Sciatic nerve (tissue), 2 donors: ENCODE data around the gene CCR5. TPM values are rescaled to one million over a fixed set of nuclear protein-coding genes. Genes with fewer than 3 reads are reported as not detected.
A peak's percentile ranks its signal among the peaks of the same experiment; 100 is the strongest.
"Not testable (repeated sequence)": the region's sequence is repeated elsewhere in the genome, so short reads cannot be mapped to it uniquely, and the experiment has no call there.

ENCODE experiments used
- ATAC-seq: fragments of 200-7000 bp; cut with Tn5 transposase; one replicate; pipeline ENCODE4 v1.9.1; 2020; ENCODE audit warnings: mild to moderate bottlenecking, moderate library complexity
- DNase-seq: peaks from one replicate; pipeline ENCODE4 v3.0.0-alpha.2; 2020; ENCODE audit warnings: low spot score
- intact Hi-C: fragments of 100-400 bp; cut with DNase I; formaldehyde crosslinking; loops from one replicate; pipeline ENCODE4 v1.14.2; 2022
- total RNA-seq: library from RNA; stranded (reverse); fragmentation: NEBNext Ultra II Directional; extraction: Animal tissue kit (Norgen Biotek cat#: 25700); gene quantifications from one replicate; pipeline ENCODE4 v1.2.1, GENCODE V29; 2021
- donor health status: DM: no; HTN: no; CAD: no.
- donor health status: DM: no; HTN: no; CAD: no.

CCR5 gene
- total RNA-seq, 1 donor from 2014 or later, result 3.6 TPM

DNA sequence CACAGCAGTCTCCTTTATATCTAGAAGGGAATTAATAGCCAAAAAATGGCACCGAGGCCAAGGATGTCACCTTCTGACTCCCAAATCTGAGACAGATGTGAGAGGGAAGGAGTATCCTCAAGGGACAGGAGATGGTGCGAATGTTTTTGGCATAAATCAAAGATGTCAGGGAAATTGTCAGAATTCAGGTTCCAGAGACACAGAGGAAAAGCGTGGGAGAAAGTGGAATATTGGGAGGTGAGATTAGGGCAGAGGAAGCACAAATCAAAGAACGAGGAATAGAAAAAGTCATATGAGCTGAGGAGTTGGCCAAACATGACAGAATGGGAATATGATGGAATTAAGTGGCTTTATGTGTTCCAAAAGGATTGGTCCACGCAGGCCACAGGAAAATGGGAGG is 30.1 kb downstream of the CCR5 start:
- DNase-seq (no peak), ATAC-seq (no peak)
- intact Hi-C loops, result no loop called here

- intact Hi-C loops, result no loop called here
- ATAC-seq (no peak), DNase-seq (no peak)
These were observed 30.8 kb downstream of the CCR5 start for GRCh38 chr3:46401579-46401978.

DNA sequence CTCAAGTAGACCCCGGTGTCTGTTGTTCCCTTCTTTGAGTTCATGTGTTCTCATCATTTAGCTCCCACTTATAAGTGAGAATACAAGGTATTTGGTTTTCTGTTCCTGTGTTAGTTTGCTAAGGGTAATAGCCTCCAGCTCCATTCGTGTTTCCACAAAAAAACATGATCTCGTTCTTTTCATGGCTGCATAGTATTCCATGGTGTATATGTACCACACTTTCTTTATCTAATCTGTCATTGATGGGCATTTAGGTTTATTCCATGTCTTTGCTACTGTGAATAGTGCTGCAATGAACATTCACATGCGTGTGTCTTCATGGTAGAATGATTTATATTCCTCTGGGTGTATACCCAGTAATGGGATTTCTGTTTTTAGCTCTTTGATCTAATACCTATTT is 32.2 kb downstream of the CCR5 start:
- intact Hi-C loops, DNase-seq, ATAC-seq: not testable (repeated sequence)

GRCh38 chr3:46405301-46406019 is 34.7 kb downstream of the CCR5 start:
- intact Hi-C loops, result no loop called here
- no peak for DNase-seq
- peak; percentile 64 for ATAC-seq

GRCh38 chr3:46406443-46406787 is 35.7 kb downstream of the CCR5 start:
- peak; percentile 49 for DNase-seq
- ATAC-seq, result peak; percentile 50

DNA sequence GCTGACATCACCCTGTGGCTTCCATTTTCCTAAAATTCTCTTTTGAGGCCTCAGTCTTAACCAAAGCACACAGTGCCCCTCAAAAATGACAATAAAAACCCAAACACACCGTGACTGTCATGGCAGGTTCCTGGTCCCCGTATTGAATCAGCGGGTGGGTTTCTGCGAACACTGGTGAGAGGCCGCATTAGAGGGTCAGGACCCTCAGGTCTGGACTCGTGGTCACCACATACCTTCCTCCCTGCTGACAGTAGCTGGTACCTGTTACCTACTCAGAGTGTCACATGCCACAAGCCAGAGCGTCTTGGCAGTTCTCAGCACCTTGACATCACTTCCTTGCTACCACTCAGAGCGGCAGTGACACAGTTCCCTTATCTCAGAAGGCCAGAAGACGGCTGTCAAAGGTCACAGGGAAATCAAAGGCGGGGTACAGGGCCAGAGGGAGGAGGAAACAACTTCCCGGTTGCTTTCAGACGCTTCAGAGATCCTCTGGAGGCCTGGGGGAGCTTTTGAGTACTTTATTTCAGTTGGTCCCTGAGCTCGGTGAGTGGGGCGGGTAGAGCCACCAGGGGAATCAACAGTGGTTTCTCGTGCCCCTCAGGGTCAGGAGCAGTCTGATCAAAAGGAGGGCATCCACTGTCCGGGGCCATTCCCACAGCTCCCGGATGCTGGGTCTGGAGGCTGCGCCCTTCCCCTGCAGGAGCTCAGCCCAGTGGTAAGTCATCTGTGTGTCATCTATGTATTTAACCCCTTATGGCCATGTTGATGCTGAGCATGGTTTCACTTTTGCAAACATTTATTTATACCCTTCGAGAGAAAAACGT is 36.3 kb downstream of the CCR5 start, which contains the start of the genes CCR5AS and CCRL2:
CCR5AS (minus strand) TSS at position 279 of the 824 bp plus-strand sequence.
CCRL2 (plus strand) TSS at position 472 of the 824 bp plus-strand sequence. CDS start 821 bp downstream, outside the sequence.
- ATAC-seq, result peak; percentile 80
- DNase-seq, result peak; percentile 64
- intact Hi-C loops, result no loop called here

More at GRCh38 chr3:46406443-46406787, 35.7 kb downstream of the CCR5 start:
- intact Hi-C loops, result no loop called here

DNA sequence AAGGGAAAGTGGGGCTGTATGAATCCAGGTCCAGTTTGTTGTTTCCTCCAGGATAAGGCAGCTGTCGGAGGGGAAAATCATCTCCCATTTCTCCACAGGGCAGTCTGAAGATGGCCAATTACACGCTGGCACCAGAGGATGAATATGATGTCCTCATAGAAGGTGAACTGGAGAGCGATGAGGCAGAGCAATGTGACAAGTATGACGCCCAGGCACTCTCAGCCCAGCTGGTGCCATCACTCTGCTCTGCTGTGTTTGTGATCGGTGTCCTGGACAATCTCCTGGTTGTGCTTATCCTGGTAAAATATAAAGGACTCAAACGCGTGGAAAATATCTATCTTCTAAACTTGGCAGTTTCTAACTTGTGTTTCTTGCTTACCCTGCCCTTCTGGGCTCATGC is 37.2 kb downstream of the CCR5 start:
- intact Hi-C loops, result no loop called here
- DNase-seq (no peak), ATAC-seq (no peak)

DNA sequence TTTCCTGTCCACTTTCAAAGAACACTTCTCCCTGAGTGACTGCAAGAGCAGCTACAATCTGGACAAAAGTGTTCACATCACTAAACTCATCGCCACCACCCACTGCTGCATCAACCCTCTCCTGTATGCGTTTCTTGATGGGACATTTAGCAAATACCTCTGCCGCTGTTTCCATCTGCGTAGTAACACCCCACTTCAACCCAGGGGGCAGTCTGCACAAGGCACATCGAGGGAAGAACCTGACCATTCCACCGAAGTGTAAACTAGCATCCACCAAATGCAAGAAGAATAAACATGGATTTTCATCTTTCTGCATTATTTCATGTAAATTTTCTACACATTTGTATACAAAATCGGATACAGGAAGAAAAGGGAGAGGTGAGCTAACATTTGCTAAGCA is 38.1 kb downstream of the CCR5 start:
- intact Hi-C loops, result no loop called here

DNA sequence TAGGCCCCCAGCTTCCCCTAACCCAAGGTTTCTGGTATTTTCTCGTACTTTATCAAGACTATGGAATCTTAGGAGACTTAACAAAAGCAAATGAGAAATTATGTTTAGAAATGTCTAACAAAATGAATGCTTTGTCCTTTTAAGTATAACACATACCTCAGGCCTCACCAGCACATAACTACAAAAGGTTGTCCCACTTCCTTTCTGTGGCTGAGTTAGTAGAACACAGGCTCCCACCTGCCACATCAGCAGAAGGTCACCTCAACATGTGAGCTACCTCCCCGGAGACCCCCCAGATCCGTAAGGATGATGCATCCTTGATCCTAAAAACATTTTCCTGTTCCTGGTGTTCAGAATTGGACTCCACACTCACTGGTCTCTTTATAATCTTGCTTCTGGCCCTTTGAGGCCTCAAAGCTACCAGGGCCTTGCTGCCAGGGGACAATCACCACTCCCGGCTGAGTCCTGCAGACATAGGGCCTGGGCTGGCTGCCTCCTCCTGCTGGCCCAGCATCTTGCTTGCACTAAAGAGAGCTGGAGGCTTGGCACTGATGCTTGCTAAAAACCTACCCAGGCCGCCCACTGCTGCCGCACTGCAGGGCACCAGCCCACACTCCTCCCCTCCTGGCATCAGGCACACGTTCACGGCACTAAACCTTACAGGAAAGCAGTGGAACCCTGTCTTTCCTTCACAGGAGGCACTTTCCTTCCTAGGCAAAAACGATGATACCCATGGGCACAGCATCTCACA is 39.2 kb downstream of the CCR5 start:
- DNase-seq (no peak), ATAC-seq (no peak)
- intact Hi-C loops, result no loop called here

More for the DNA sequence above, 38.1 kb downstream of the CCR5 start:
- DNase-seq (no peak), ATAC-seq (no peak)

- ATAC-seq (no peak), DNase-seq (no peak)
- intact Hi-C loops, result no loop called here
These were observed 39.9 kb downstream of the CCR5 start for GRCh38 chr3:46410669-46411068.

DNA sequence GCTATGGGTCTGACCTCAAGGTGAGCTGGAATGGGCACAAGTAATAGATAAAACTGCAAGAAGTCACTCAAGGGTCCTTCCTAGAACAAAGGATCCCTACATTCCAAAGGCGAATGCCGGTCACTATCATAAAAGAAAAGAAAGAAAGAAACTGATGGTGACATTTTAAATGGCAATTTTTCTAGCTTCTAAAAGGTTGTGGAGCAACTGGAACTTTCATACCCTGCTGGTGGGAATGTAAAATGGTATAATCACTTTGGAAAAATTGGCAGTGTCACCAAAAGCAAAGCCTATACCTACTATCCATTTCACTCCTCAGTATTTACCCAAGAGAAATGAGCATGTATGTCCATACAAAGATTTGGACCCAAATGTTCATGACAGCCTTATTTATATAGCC is 40.5 kb downstream of the CCR5 start:
- DNase-seq (no peak), ATAC-seq (no peak)
- intact Hi-C loops, result no loop called here

DNA sequence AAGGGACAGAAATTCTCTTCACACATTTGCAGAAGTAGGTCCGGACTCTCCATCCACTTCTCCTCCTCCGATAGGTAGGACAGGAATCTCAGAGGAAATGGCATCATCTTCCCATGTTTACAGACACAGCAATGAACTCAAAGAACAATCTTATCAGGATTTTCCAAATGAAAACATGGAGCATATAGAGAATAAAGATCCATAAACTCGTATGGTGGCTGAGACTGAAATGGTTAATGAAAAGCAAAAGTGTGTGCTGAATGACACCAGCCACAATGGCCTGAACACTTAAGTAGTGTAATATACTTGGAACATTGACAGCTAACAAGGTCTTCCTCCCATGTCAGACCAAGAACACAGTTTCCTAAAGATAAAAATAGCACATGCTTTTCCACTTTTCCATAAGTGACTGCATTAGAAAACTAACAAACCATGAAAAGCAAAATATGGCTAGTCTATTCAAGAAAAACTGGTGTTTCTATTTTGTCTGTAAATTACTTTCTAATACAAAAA is 42.1 kb downstream of the CCR5 start:
- intact Hi-C loops, result no loop called here
- DNase-seq, result no peak
- no peak for ATAC-seq

DNA sequence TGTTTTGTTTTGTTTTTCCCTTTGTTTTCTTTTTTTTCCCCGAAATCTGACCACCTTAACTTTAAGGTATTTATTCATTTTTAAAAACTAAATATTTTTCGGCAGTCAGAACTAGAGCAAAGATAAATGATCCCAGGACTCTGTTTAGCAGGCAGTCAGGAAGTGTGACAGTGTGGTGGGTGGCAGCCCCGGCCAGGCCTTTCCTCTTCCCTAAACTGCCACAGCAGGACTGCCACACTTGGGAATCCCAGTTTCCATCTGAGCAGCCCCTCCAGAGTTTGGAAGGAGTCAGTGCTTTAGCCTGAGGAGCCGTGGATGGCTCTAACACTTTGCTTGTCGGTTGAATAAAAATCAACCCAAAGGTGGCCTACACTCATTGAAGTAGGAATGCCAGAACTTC is 43.2 kb downstream of the CCR5 start:
- intact Hi-C loops, result no loop called here
- no peak for DNase-seq
- ATAC-seq, result no peak

GRCh38 chr3:46414739-46415138 is 44.0 kb downstream of the CCR5 start:
- ATAC-seq (no peak), DNase-seq (no peak)
- intact Hi-C loops, result no loop called here

DNA sequence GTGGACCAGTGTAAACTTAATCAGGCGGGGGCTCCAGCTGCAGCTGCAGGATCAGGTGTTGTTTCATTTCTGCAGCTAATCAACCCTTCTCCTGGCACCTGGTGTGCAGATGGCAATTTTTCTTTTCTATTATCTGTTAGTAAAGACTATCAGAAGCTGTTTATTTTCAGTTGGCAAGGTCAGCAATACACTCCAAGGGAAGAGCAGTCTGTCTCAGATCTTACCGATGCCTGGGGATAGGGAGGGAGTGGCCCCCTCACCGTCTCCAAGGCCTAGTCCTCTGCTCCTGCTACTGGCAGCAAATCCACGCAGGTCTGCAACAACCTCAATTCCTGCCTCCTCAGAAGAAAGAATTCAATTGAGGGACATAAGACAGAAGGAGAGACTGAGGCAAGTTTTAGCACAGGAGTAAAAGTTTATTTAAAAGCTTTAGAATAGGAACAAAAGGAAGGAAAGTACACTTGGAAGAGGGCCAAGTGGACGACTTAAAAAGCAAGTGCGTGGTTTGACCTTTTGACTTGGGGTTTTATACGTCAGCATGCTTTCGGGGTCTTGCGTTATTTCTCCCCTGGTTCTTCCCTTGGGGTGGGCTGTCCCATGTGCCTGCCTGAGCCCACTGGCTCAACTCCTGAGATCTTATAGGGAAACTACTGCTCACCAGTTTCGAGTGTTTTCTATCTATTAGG is 45.5 kb downstream of the CCR5 start:
- ATAC-seq (no peak), DNase-seq (no peak)
- intact Hi-C loops, result no loop called here

GRCh38 chr3:46416811-46417510 is 46.2 kb downstream of the CCR5 start:
- intact Hi-C loops, result no loop called here
- no peak for DNase-seq
- ATAC-seq, result no peak

- intact Hi-C loops, result no loop called here
- DNase-seq (no peak), ATAC-seq (no peak)
These were observed 47.3 kb downstream of the CCR5 start for GRCh38 chr3:46417841-46418611.

- no peak for DNase-seq
- intact Hi-C loops, result no loop called here
- no peak for ATAC-seq
These were observed 49.1 kb downstream of the CCR5 start for GRCh38 chr3:46419816-46420215.
